Choroid plexus epithelial cell (primary cell): ENCODE results near the gene ERICH2.
"Not testable (repeated sequence)": the region's sequence is repeated elsewhere in the genome, so short reads cannot be mapped to it uniquely, and the experiment has no call there.

Source experiments
- DNase-seq: peaks from one replicate; pipeline ENCODE4 v3.0.0-alpha.2; 2010; ENCODE audit warnings: low read depth
- H3K4me3 ChIP-seq: 2 replicates; pipeline ENCODE4 v1.5.1; 2011; ENCODE audit warnings: low read depth, mild to moderate bottlenecking, control low read depth, low read length, moderate library complexity
- CTCF ChIP-seq: conservative IDR thresholded peaks from 2 replicates; pipeline ENCODE4 v1.5.1; 2011; ENCODE audit warnings: low read depth, mild to moderate bottlenecking, control low read depth, inconsistent platforms, low read length, moderate library complexity

The ERICH2 gene

GRCh38 chr2:170743530-170744239, 26.5 kb upstream of the ERICH2 start:
- TF ChIP-seq CTCF = no peak
- no peak overlapping the region for H3K4me3 ChIP-seq
- DNase-seq = no peak

- no peak for DNase-seq
- H3K4me3 ChIP-seq = no peak overlapping the region
- TF ChIP-seq CTCF = no peak
These were observed 25.8 kb upstream of the ERICH2 start for GRCh38 chr2:170744248-170745002.

- no peak overlapping the region for H3K4me3 ChIP-seq
- TF ChIP-seq CTCF = no peak
- DNase-seq = no peak
These were observed 24.9 kb upstream of the ERICH2 start for GRCh38 chr2:170745305-170745704.

- TF ChIP-seq CTCF = no peak
- H3K4me3 ChIP-seq = no peak overlapping the region
- peak; percentile 54 for DNase-seq
These were observed 22.3 kb upstream of the ERICH2 start for GRCh38 chr2:170747921-170748320.

- not testable (repeated sequence) for DNase-seq, H3K4me3 ChIP-seq
These were observed 18.6 kb upstream of the ERICH2 start for GRCh38 chr2:170751555-170751954.

- no peak for TF ChIP-seq CTCF
- no peak overlapping the region for H3K4me3 ChIP-seq
- DNase-seq = no peak
These were observed 8.6 kb upstream of the ERICH2 start for GRCh38 chr2:170761572-170761971.

GRCh38 chr2:170762760-170763159, 7.4 kb upstream of the ERICH2 start:
- no peak overlapping the region for H3K4me3 ChIP-seq
- DNase-seq = no peak
- TF ChIP-seq CTCF = no peak
